Measurements from ENCODE around the gene CIROP.

Gene CIROP

GRCh38 chr14:23052671-23053070, 52.1 kb downstream of the CIROP start:
- Histone ChIP-seq H3K36me3 (no peaks in the 10 kb centered on the region), H3K27ac (no peak overlapping the region), H3K4me1 (peaks cover 0 to 14% (median 12%) of the 10 kb centered on the region in 4 donors), H3K4me3 (no peak overlapping the region), H3K9me3 (no peaks in the 10 kb centered on the region), H3K27me3 (peaks cover 0 to 3% of the 10 kb centered on the region in 2 donors)
- TF ChIP-seq, protein P1, sequence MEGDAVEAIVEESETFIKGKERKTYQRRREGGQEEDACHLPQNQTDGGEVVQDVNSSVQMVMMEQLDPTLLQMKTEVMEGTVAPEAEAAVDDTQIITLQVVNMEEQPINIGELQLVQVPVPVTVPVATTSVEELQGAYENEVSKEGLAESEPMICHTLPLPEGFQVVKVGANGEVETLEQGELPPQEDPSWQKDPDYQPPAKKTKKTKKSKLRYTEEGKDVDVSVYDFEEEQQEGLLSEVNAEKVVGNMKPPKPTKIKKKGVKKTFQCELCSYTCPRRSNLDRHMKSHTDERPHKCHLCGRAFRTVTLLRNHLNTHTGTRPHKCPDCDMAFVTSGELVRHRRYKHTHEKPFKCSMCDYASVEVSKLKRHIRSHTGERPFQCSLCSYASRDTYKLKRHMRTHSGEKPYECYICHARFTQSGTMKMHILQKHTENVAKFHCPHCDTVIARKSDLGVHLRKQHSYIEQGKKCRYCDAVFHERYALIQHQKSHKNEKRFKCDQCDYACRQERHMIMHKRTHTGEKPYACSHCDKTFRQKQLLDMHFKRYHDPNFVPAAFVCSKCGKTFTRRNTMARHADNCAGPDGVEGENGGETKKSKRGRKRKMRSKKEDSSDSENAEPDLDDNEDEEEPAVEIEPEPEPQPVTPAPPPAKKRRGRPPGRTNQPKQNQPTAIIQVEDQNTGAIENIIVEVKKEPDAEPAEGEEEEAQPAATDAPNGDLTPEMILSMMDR (IDR thresholded peaks at IDR 0.05): no peak
- DNase-seq: peak in 1 of 2 donors; percentile 9
- intact Hi-C loops (cut with DNase I; ENCODE audit: low total_unique reads): no loop called here

DNA sequence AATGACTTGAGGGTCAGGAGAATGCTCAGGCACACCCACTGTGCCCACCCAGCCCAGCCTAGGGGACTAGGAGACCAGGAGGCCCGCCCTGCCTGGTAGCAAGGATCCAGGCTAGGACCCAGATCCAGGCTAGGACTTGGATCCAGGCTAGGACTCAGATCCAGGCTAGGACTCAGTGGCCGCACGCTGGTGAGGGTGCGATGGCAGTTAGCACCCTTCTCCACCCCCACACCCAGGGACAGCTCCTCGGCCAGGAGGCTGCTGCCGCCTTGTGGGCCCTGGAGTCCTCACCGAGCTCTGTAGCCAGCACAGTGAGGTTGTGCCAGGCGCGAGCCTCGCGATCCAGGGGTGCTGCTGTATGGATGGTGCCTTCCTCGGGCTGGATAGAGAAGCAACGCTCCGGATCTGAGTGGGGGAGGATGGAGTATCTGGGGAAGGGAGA, 52.6 kb downstream of the CIROP start:
- intact Hi-C loops (cut with DNase I; ENCODE audit: low total_unique reads): no loop called here
- no peak for DNase-seq

GRCh38 chr14:23051141-23052057, 53.4 kb downstream of the CIROP start:
- TF ChIP-seq, protein P1 (IDR thresholded peaks at IDR 0.05): no peak
- no peaks in the 10 kb centered on the region for H3K36me3 ChIP-seq
- H3K27ac ChIP-seq: no peak overlapping the region
- peaks cover 0 to 3% of the 10 kb centered on the region in 2 donors for H3K27me3 ChIP-seq
- H3K4me3 ChIP-seq: no peak overlapping the region
- no peak for DNase-seq
- intact Hi-C loops (cut with DNase I; ENCODE audit: low total_unique reads): no loop called here
- no peaks in the 10 kb centered on the region for H3K9me3 ChIP-seq
- peaks cover 0 to 4% (median 3%) of the 10 kb centered on the region in 4 donors for H3K4me1 ChIP-seq

More for the DNA sequence above, 52.6 kb downstream of the CIROP start:
- Histone ChIP-seq H3K4me1 (peaks cover 0 to 12% (median 11%) of the 10 kb centered on the region in 4 donors), H3K9me3 (no peaks in the 10 kb centered on the region), H3K27ac (no peak overlapping the region), H3K4me3 (no peak overlapping the region), H3K27me3 (peaks cover 0 to 3% of the 10 kb centered on the region in 2 donors), H3K36me3 (no peaks in the 10 kb centered on the region)
- TF ChIP-seq, protein P1 (IDR thresholded peaks at IDR 0.05): peak in 1 of 2 experiments; percentile 9

Data from tibial artery (tissue), 4 donors.